ENCODE measurements around the gene MERTK.
"Not testable (repeated sequence)": the region's sequence is repeated elsewhere in the genome, so short reads cannot be mapped to it uniquely, and the experiment has no call there.

Gene MERTK

DNA sequence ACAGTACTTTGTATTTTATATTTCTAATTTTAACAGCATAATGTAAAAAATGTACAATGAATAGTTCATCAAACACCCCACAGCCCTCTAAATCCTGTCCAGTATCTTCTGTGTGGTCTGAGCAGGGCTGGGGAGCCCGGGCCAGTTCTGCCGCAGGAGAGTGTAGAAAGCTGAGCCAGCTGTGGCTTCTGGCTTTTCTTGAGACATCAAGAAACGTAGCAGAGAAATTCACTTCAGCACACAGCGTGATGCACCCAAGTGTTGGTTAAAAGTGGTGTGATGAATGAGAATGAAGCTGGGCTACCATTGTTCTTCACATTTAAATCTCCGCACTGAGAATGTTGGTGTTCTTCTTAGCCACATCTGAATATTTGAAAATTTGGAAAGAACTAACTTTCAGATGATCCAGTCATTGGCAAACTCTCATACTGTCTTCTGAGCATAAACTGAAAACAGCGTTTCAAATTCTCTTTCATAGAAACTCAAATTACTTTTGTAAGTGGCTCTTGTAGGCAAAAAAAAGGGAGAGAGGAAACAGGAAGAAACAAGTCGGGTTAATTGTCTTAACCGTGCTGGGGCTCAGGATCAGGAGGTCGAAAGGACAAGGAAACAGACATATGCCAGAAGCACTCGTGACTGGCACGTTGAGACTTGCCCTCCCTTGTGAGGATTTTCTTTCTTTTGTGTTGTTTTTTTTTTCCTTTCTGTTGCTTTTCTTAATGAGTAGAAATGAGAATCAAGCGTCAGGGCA lies 133.2 kb downstream of the MERTK start:
- Histone ChIP-seq H3K9ac (ENCODE audit: low read length) (no peak overlapping the region), H3K4me3 (ENCODE audit: low read depth, low read length) (no peak overlapping the region), H3K27ac (ENCODE audit: low read depth, low read length) (peak overlapping the region; percentile 54)

DNA sequence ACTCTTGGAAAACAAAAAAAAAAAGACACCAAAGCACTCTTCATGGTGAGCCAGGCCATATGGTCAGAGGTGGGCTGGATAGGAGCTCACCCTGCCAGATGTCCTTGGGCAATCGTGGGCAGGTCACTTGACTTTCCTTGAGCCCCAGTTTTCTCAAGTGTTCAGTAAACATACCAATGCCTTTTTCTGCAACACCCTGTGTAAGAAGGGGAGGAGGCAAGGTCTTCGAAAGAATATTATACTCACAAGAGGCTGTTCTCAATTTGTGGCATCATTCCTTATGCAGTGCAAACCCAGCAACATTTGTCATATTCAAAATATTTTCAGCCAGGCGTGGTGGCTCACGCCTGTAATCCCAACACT lies 133.8 kb downstream of the MERTK start:
- Histone ChIP-seq H3K4me1 (ENCODE audit: control insufficient read depth, insufficient read depth, low read length) (peaks cover 14% of the 10 kb centered on the region), H3K9ac (ENCODE audit: low read length) (no peak overlapping the region)

More for the DNA sequence above, 133.2 kb downstream of the MERTK start:
- Histone ChIP-seq H3K36me3 (ENCODE audit: control insufficient read depth, insufficient read depth, low read length) (no peaks in the 10 kb centered on the region), H3K27me3 (ENCODE audit: control insufficient read depth, insufficient read depth, low read length) (no peaks in the 10 kb centered on the region), H3K9me3 (ENCODE audit: control insufficient read depth, insufficient read depth, low read depth, low read length) (no peaks in the 10 kb centered on the region; the same call in 1 of the 2 replicates), H3K4me1 (ENCODE audit: control insufficient read depth, insufficient read depth, low read length) (peaks cover 14% of the 10 kb centered on the region)

DNA sequence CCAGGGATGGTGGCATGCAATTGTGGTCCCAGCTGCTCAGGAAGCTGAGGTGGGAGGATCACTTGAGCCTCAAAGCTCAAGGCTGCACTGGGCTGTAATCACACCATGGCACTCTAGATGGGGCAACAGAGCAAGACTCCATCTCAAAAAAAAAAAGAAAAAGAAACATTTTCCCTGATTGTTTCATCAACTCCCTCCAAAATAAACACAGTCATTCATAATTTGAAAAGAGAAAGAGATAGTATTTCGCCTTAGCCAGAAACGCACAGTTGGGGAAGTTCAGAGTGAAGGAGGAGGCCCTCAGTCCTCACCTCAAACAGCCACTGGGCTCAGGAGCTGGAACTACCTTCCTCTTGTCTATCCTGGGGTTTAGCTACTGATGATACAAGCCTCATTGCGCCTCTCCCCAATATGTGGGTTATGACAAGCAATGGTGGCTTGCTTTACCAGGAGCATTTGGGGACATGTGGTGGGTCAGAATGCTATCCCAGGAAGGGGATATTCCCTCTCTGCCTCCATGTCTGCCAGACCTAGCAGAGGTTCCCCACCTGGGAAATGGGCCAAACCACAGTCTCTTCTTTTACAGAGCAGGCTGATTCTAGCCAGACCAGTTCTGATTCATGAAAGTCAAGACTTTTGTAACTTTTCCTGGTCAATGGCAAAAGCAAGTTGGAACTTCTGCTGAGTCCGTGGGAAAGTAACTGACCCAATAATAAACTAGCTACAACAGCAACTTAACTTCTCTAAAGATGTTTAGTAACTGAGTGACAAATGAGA lies 134.5 kb downstream of the MERTK start:
- Histone ChIP-seq H3K4me1 (ENCODE audit: control insufficient read depth, insufficient read depth, low read length) (peaks cover 14% of the 10 kb centered on the region), H3K36me3 (ENCODE audit: control insufficient read depth, insufficient read depth, low read length) (no peaks in the 10 kb centered on the region), H3K9me3 (ENCODE audit: control insufficient read depth, insufficient read depth, low read depth, low read length) (peaks cover 8% of the 10 kb centered on the region; the same call in 1 of the 2 replicates), H3K9ac (ENCODE audit: low read length) (no peak overlapping the region), H3K27ac (ENCODE audit: low read depth, low read length) (no peak overlapping the region), H3K27me3 (ENCODE audit: control insufficient read depth, insufficient read depth, low read length) (no peaks in the 10 kb centered on the region), H3K4me3 (ENCODE audit: low read depth, low read length) (no peak overlapping the region)

More for the DNA sequence above, 133.8 kb downstream of the MERTK start:
- no peak overlapping the region for H3K4me3 ChIP-seq (ENCODE audit: low read depth, low read length)
- H3K27me3 ChIP-seq (ENCODE audit: control insufficient read depth, insufficient read depth, low read length) = no peaks in the 10 kb centered on the region
- peaks cover 3% of the 10 kb centered on the region; the same call in 1 of the 2 replicates for H3K9me3 ChIP-seq (ENCODE audit: control insufficient read depth, insufficient read depth, low read depth, low read length)
- no peaks in the 10 kb centered on the region for H3K36me3 ChIP-seq (ENCODE audit: control insufficient read depth, insufficient read depth, low read length)
- H3K27ac ChIP-seq (ENCODE audit: low read depth, low read length) = peak overlapping the region; percentile 54

DNA sequence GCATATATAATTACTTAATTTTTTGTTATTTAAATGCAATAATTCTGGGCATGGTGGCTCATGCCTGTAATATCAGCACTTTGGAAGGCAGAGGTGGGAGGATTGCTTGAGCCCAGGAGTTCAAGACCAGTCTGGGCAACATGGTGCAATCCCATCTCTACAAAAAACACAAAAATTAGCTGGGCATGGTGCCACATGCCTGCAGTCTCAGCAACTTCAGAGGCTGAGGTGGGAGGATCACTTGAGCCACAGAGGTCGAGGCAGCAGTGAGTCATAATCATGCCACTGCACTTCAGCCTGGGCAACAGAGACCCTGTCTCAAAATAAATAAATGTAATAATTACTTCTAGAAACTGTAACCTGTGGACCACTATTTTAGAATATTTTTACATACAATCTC lies 135.2 kb downstream of the MERTK start:
- Histone ChIP-seq H3K4me1 (ENCODE audit: control insufficient read depth, insufficient read depth, low read length) (peaks cover 14% of the 10 kb centered on the region), H3K36me3 (ENCODE audit: control insufficient read depth, insufficient read depth, low read length) (no peaks in the 10 kb centered on the region), H3K9ac (ENCODE audit: low read length) (no peak overlapping the region), H3K9me3 (ENCODE audit: control insufficient read depth, insufficient read depth, low read depth, low read length) (peaks cover 14% of the 10 kb centered on the region; the same call in 1 of the 2 replicates), H3K4me3 (ENCODE audit: low read depth, low read length) (no peak overlapping the region), H3K27me3 (ENCODE audit: control insufficient read depth, insufficient read depth, low read length) (no peaks in the 10 kb centered on the region), H3K27ac (ENCODE audit: low read depth, low read length) (no peak overlapping the region)

DNA sequence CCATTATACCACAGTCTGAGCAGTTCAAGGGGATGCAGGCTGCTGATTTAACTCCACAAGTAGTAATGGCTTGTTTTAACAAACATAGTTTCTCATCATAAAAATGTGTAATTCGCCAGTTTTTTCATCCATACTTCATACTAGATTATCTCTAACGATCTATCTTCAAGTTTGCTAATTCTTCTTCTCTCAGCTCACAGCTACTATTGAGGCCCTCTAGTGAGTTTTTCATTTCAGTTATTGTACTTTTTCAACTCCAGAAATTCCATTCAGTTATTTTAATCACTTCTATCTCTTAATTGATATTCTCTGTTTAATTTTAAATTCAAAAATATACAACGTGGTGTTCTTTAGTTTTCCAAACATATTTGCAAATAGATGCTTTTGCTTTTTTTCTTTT lies 136.5 kb downstream of the MERTK start:
- no peak overlapping the region for H3K9ac ChIP-seq (ENCODE audit: low read length)
- H3K27ac ChIP-seq (ENCODE audit: low read depth, low read length) = no peak overlapping the region
- peaks cover 18% of the 10 kb centered on the region for H3K4me1 ChIP-seq (ENCODE audit: control insufficient read depth, insufficient read depth, low read length)
- H3K27me3 ChIP-seq (ENCODE audit: control insufficient read depth, insufficient read depth, low read length) = no peaks in the 10 kb centered on the region
- no peaks in the 10 kb centered on the region for H3K36me3 ChIP-seq (ENCODE audit: control insufficient read depth, insufficient read depth, low read length)
- peaks cover 18% of the 10 kb centered on the region; the same call in 1 of the 2 replicates for H3K9me3 ChIP-seq (ENCODE audit: control insufficient read depth, insufficient read depth, low read depth, low read length)
- no peak overlapping the region for H3K4me3 ChIP-seq (ENCODE audit: low read depth, low read length)

DNA sequence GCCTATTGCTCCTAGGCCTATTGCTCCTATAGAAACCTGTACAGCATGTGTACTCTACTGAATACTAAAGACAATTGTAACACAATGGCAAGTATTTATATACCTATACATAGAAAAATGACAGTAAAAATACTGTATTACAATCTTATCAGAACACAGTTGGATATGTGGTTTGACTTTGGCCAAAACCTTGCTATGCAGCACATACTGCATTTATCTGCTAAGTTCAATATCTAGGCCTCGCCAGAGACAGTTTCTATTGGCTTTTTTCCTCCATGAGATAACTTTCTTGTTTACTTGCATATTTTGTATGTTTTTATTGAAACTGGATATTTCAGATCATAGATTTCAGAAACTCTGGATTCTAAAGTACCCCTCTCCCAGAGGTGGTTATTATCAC lies 137.4 kb downstream of the MERTK start:
- Histone ChIP-seq H3K36me3 (ENCODE audit: control insufficient read depth, insufficient read depth, low read length) (no peaks in the 10 kb centered on the region), H3K27ac (ENCODE audit: low read depth, low read length) (no peak overlapping the region), H3K9me3 (ENCODE audit: control insufficient read depth, insufficient read depth, low read depth, low read length) (peaks cover 18% of the 10 kb centered on the region; the same call in 1 of the 2 replicates), H3K4me1 (ENCODE audit: control insufficient read depth, insufficient read depth, low read length) (peaks cover 18% of the 10 kb centered on the region), H3K9ac (ENCODE audit: low read length) (no peak overlapping the region), H3K4me3 (ENCODE audit: low read depth, low read length) (no peak overlapping the region), H3K27me3 (ENCODE audit: control insufficient read depth, insufficient read depth, low read length) (no peaks in the 10 kb centered on the region)

DNA sequence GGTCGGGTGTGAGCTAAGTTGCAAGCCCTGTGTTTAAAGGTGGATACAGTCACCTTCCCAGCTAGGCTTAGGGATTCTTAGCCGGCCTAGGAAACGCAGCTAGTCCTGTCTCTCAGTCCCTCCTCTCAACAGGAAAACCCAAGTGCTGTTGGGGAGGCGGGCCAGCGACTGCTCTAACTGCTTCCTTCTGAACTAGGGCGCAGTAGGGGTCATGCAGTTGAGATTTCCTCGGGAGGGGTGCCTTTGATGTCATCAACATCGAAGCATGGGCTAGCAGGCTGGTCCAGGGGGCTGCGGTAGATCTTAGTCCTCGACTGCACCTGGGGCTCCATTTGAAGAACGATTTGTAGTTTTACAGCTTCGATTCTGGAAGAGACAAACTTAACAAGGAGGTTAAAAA lies 141.1 kb downstream of the MERTK start:
- not testable (repeated sequence) for H3K27me3 ChIP-seq (ENCODE audit: control insufficient read depth, insufficient read depth, low read length); H3K4me3 ChIP-seq (ENCODE audit: low read depth, low read length); H3K36me3 ChIP-seq (ENCODE audit: control insufficient read depth, insufficient read depth, low read length)
- peak overlapping the region; percentile 46 for H3K9ac ChIP-seq (ENCODE audit: low read length)
- H3K27ac ChIP-seq (ENCODE audit: low read depth, low read length) = peak overlapping the region; percentile 56; the same call in 1 of the 2 replicates
- peaks cover 19% of the 10 kb centered on the region for H3K9me3 ChIP-seq (ENCODE audit: control insufficient read depth, insufficient read depth, low read depth, low read length)
- H3K4me1 ChIP-seq (ENCODE audit: control insufficient read depth, insufficient read depth, low read length) = peaks cover 18% of the 10 kb centered on the region

DNA sequence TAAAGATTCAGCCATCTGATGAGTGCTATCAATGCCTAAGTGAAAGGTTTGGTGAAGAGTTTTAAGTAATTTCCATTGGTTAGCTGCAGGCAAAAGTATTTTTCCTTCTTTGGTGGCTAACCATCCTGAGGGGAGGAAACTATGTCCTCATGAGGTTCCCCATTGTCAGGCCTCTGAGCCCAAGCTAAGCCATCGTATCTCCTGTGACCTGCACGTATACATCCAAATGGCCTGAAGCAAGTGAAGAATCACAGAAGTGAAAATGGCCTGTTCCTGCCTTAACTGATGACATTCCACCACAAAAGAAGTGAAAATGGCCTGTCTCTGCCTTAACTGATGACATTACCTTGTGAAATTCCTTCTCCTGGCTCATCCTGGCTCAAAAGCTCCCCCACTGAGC lies 141.7 kb downstream of the MERTK start:
- not testable (repeated sequence) for H3K27me3 ChIP-seq (ENCODE audit: control insufficient read depth, insufficient read depth, low read length); H3K4me3 ChIP-seq (ENCODE audit: low read depth, low read length); H3K36me3 ChIP-seq (ENCODE audit: control insufficient read depth, insufficient read depth, low read length)
- peaks cover 18% of the 10 kb centered on the region for H3K4me1 ChIP-seq (ENCODE audit: control insufficient read depth, insufficient read depth, low read length)
- H3K9ac ChIP-seq (ENCODE audit: low read length) = peak overlapping the region; percentile 46
- peak overlapping the region; percentile 56; the same call in 1 of the 2 replicates for H3K27ac ChIP-seq (ENCODE audit: low read depth, low read length)
- peaks cover 24% of the 10 kb centered on the region for H3K9me3 ChIP-seq (ENCODE audit: control insufficient read depth, insufficient read depth, low read depth, low read length)

DNA sequence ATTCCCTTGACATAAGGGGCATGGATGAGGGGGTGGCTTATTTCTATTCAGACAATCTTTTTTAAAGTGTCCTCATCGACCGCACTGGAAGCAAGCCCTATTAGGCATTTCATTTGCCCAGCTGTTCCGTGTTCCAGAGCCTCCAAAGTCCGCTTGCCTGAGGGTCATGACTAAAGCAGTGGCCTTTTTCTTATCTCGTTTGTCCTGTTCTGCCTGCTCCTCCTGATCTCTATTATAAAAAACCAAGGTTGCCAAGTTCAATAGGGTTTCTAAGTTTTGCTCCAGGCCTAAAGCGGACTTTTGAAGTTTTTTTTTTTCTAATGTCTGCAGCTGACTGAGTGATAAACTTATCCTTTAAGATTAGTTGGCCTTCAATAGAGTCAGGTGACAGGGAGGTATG lies 143.1 kb downstream of the MERTK start:
- not testable (repeated sequence) for H3K36me3 ChIP-seq (ENCODE audit: control insufficient read depth, insufficient read depth, low read length); H3K9ac ChIP-seq (ENCODE audit: low read length); H3K27me3 ChIP-seq (ENCODE audit: control insufficient read depth, insufficient read depth, low read length); H3K4me3 ChIP-seq (ENCODE audit: low read depth, low read length); H3K27ac ChIP-seq (ENCODE audit: low read depth, low read length)
- H3K4me1 ChIP-seq (ENCODE audit: control insufficient read depth, insufficient read depth, low read length) = peaks cover 18% of the 10 kb centered on the region
- peaks cover 35% of the 10 kb centered on the region for H3K9me3 ChIP-seq (ENCODE audit: control insufficient read depth, insufficient read depth, low read depth, low read length)

DNA sequence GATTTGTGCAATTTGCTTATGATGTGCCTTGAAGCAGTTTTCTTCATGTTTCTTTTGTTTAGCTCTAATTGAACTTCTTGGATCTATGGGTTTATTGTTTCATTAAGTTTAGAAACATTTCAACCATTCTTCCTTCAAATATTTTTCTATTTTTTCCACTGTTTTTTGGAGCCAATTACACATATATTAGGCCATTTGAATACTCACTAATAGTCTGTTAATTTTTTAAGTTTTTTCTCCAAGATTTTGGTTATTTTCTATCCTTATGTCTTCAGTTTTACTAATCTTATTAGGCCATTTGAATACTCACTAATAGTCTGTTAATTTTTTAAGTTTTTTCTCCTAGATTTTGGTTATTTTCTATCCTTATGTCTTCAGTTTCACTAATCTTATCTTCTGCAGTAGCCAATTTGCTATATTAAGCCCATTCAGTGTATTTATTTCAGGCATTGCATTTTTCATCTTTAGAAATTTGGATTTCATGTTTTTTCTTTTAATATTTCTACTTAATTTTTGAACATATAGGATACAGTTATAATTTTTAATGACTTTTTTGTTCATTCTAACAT lies 147.1 kb downstream of the MERTK start:
- H3K36me3 ChIP-seq (ENCODE audit: control insufficient read depth, insufficient read depth, low read length) = no peaks in the 10 kb centered on the region
- H3K9ac ChIP-seq (ENCODE audit: low read length) = no peak overlapping the region
- peaks cover 26% of the 10 kb centered on the region for H3K4me1 ChIP-seq (ENCODE audit: control insufficient read depth, insufficient read depth, low read length)
- H3K27ac ChIP-seq (ENCODE audit: low read depth, low read length) = no peak overlapping the region
- H3K9me3 ChIP-seq (ENCODE audit: control insufficient read depth, insufficient read depth, low read depth, low read length) = peaks cover 17% of the 10 kb centered on the region
- H3K27me3 ChIP-seq (ENCODE audit: control insufficient read depth, insufficient read depth, low read length) = no peaks in the 10 kb centered on the region
- H3K4me3 ChIP-seq (ENCODE audit: low read depth, low read length) = no peak overlapping the region

DNA sequence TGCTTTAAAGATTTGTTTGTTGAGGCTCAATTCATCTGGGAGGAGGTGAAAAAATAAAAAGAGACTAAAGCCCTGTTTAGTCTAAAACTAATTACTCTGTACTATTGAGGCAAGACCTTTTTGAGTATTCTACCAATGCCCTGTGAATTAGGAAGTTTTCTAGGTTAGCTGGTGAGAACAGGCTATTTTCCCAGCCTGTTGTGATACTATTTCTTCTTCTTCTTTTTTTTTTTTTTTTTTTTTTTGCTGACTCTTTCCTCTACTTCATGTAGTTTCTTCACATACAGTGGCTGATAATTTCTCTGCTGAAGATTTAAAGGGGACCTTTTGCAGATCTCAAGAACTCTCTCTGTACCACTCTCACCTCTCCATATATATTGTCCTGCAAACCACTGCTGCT lies 147.8 kb downstream of the MERTK start:
- Histone ChIP-seq H3K27me3 (ENCODE audit: control insufficient read depth, insufficient read depth, low read length) (no peaks in the 10 kb centered on the region), H3K9me3 (ENCODE audit: control insufficient read depth, insufficient read depth, low read depth, low read length) (peaks cover 17% of the 10 kb centered on the region), H3K4me3 (ENCODE audit: low read depth, low read length) (no peak overlapping the region), H3K4me1 (ENCODE audit: control insufficient read depth, insufficient read depth, low read length) (peaks cover 26% of the 10 kb centered on the region), H3K9ac (ENCODE audit: low read length) (no peak overlapping the region), H3K27ac (ENCODE audit: low read depth, low read length) (no peak overlapping the region), H3K36me3 (ENCODE audit: control insufficient read depth, insufficient read depth, low read length) (no peaks in the 10 kb centered on the region)
